Measurements from ENCODE around the gene DMRTA2.

Gene DMRTA2

DNA sequence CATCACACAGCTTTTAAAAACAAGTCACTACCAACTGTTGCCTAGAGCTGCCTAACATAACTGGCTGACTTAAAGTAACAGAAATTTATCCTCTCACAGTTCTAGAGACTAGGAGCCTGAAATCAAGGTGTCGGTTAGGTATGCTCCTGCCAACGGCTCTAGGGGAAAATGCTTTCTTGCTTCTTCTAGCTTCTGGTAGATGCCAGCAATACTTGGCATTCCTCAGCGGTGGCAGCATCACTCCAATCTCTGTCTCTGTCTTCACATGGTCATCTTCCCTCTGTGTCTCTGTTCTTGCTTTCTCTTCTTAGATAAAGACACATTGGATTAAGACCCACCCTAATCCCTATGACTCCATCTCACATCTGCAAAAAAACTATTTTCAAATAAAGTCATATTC is 51.5 kb downstream of the DMRTA2 start:
- DNase-seq = no peak

GRCh38 chr1:50369830-50370229 is 53.4 kb downstream of the DMRTA2 start:
- no peak for DNase-seq

DNA sequence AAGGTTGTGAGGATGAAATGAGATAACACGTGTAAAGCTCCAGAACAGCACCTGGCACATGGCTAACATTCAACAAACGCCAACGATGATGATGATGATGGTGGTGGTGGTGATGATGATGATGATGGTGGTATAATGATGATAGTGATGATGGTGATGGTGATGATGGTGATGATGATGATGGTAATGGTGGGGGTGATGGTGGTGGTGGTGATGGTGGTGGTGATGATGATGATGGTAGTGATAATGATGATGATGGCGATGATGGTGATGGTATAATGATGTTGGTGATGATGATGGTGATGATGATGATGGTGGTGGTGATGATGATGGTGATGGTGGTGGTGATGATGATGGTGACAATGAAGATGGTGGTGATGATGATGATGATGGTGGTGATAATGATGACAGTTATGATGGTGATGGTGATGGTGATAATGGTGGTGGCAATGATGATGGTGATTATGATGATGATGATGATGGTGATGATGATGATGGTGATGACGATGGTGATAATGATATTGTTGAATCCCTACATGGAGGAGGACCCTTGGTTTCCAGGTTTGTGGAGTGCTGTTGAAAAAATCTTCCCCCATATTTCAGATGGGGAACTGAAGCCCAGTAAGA is 54.1 kb downstream of the DMRTA2 start:
- no peak for DNase-seq

- no peak for DNase-seq
Observed at GRCh38 chr1:50368179-50369007, 54.9 kb downstream of the DMRTA2 start.

Measured in activated T-cell treated with anti-CD3 and anti-CD28 coated beads, Interleukin-2, amount 50 U/mL, for 1 hour (primary cell).